HepG2 (cell line): ENCODE data around the gene CEP104. TPM values are rescaled to one million over a fixed set of nuclear protein-coding genes. Genes with fewer than 3 reads are reported as not detected.

Experiments
- AHR ChIP-seq: IDR thresholded peaks from 2 replicates; pipeline ENCODE4 v1.6.1; 2018; ENCODE audit warnings: missing genetic modification reagents, missing compliant biosample characterization
- ATF2 ChIP-seq: sonication (generic); formaldehyde crosslinking; IDR thresholded peaks from 2 replicates; pipeline ENCODE4 v1.4.0; 2020; ENCODE audit warnings: missing genetic modification reagents
- ELK4 ChIP-seq: sonication (generic); formaldehyde crosslinking; IDR thresholded peaks from 2 replicates; pipeline ENCODE4 v1.9.0; 2021; ENCODE audit warnings: missing genetic modification reagents, borderline replicate concordance
- MED8 ChIP-seq: sonication (generic); formaldehyde crosslinking; IDR thresholded peaks from 2 replicates; pipeline ENCODE4 v1.8.1; 2023; ENCODE audit warnings: mild to moderate bottlenecking, missing genetic modification reagents; ENCODE audit not compliant: insufficient replicate concordance
- PBX3 ChIP-seq: sonication (generic); formaldehyde crosslinking; IDR thresholded peaks from 2 replicates; pipeline ENCODE4 v1.8.1; 2023; ENCODE audit warnings: missing genetic modification reagents, inconsistent platforms, borderline replicate concordance
- RXRA ChIP-seq: sonication (generic); formaldehyde crosslinking; IDR thresholded peaks from 2 replicates; pipeline ENCODE4 v1.5.1; 2020; ENCODE audit warnings: missing genetic modification reagents
- SP4 ChIP-seq: sonication (generic); formaldehyde crosslinking; IDR thresholded peaks from 2 replicates; pipeline ENCODE4 v1.8.1; 2023; ENCODE audit warnings: mild to moderate bottlenecking, missing genetic modification reagents
- STAT5B ChIP-seq: sonication (generic); formaldehyde crosslinking; IDR thresholded peaks from 2 replicates; pipeline ENCODE4 v1.4.0; 2020; ENCODE audit warnings: missing genetic modification reagents
- ZBTB40 ChIP-seq, 2 experiments: fragments of 450-650 bp in 1 of 2; sonication (generic) in 1 of 2; formaldehyde crosslinking in 1 of 2; IDR thresholded peaks; 2 replicates each; pipeline versions ENCODE4 v1.6.1 to v1.8.0; 2016 to 2022; ENCODE audit warnings: antibody characterized with exemption in 1 of 2, mild to moderate bottlenecking in 1 of 2, missing genetic modification reagents in 1 of 2
- ZFP90 ChIP-seq: sonication (generic); formaldehyde crosslinking; IDR thresholded peaks from 2 replicates; pipeline ENCODE4 v1.8.0; 2022; ENCODE audit warnings: missing genetic modification reagents, mild to moderate bottlenecking, inconsistent platforms, borderline replicate concordance
- ZKSCAN5 ChIP-seq: sonication (generic); formaldehyde crosslinking; IDR thresholded peaks from 2 replicates; pipeline ENCODE4 v1.5.1; 2020; ENCODE audit warnings: mild to moderate bottlenecking, missing genetic modification reagents
- ZNF251 ChIP-seq: sonication (generic); formaldehyde crosslinking; IDR thresholded peaks from 2 replicates; pipeline ENCODE4 v1.9.0; 2021; ENCODE audit warnings: mild to moderate bottlenecking, missing genetic modification reagents
- ZNF317 ChIP-seq: sonication (generic); formaldehyde crosslinking; IDR thresholded peaks from 2 replicates; pipeline ENCODE4 v1.5.0; 2020; ENCODE audit warnings: mild to moderate bottlenecking, missing genetic modification reagents
- polyA plus RNA-seq, 8 experiments: library from polyadenylated mRNA; depleted of rRNA in 3 of 8; stranded (reverse) in 7 of 8; unstranded in 1 of 8; fragments of >200 nt; fragmentation: Illumina TruSeq in 4 of 8; extraction: Trizol in 4 of 8; gene quantifications; 2 replicates each; pipeline versions ENCODE4 v1.2.1 to v1.2.3, GENCODE V29; 2011 to 2016; ENCODE audit warnings: low read depth in 4 of 8, missing spikeins in 1 of 8, mixed read lengths in 1 of 8; ENCODE audit not compliant: insufficient read depth in 1 of 8
- total RNA-seq, 5 experiments: library from RNA; depleted of rRNA; stranded (reverse); fragments of >200 nt; fragmentation: Illumina TruSeq; extraction: Trizol; gene quantifications; 2 replicates each; pipeline ENCODE4 v1.2.3, GENCODE V29; 2016; ENCODE audit warnings: low read depth in 1 of 5
- TF ChIP-seq, protein P1 (sequence below): sonication (generic); formaldehyde crosslinking; IDR thresholded peaks from 2 replicates; pipeline ENCODE4 v1.5.0; 2020; ENCODE audit warnings: mild to moderate bottlenecking, missing genetic modification reagents

The CEP104 gene
- total and polyA plus RNA-seq, 2 of the 13 experiments (the other 11 are each of a cell fraction or from before 2014, with no cell fraction given): 20.4 to 30.1 TPM

DNA sequence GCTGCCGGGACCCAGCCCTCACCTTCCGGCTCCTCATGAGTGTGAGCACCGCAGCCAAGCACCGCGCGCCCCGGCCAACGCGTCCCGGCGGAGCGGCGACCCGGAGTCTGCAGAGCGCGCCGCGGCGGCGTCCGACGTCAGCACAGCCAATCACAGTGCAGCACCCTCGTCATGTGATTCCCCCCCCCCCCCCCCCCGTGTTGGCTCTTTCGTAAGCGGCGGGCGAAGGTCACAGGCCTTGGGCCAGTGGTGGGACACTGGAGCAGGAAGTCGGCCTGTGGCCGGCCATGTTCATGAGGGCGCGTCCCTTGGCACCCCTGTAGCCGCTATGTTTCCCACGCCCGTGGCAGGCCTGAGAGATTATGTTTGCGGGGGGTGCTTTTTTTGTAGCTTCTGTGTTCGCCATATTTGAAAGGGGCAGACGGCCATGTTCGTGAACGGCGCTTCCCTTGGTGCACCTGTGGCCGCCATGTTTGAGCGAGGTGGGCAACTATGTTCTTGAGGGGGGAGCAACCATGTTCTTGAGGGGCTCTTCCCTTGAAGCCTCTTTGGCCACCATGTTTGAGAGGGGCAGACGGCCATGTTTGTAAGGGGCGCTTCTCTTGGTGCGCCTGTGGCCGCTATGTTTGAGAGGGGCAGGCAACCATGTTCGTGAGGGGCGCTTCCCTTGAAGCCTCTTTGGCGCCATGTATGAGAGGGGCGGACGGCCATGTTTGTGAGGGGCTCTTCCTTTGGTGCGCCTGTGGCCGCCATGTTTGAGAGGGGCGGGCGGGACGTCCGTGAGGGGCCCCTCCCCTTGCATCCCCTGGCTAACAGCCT is 43.3 kb upstream of the CEP104 start, which contains the start of gene C1orf174 (continued):
- TF ChIP-seq ZNF317 (no peak; the same call in 1 of the 2 replicates), STAT5B (CRISPR knock-in tag) (no peak), MED8 (CRISPR knock-in tag) (no peak), ZBTB40 (IDR thresholded peaks at IDR 0.05) (no peak), ZBTB40 (CRISPR knock-in tag; IDR thresholded peaks at IDR 0.05) (peak; percentile 50; the same call in 1 of the 2 replicates), ZKSCAN5 (no peak), ATF2 (CRISPR knock-in tag) (no peak; the same call in 1 of the 2 replicates), ZNF251 (CRISPR knock-in tag) (no peak), AHR (CRISPR knock-in tag) (no peak), ZFP90 (CRISPR knock-in tag) (no peak), RXRA (CRISPR knock-in tag) (no peak), PBX3 (CRISPR knock-in tag) (no peak), SP4 (no peak), ELK4 (CRISPR knock-in tag) (no peak)
- TF ChIP-seq, protein P1, sequence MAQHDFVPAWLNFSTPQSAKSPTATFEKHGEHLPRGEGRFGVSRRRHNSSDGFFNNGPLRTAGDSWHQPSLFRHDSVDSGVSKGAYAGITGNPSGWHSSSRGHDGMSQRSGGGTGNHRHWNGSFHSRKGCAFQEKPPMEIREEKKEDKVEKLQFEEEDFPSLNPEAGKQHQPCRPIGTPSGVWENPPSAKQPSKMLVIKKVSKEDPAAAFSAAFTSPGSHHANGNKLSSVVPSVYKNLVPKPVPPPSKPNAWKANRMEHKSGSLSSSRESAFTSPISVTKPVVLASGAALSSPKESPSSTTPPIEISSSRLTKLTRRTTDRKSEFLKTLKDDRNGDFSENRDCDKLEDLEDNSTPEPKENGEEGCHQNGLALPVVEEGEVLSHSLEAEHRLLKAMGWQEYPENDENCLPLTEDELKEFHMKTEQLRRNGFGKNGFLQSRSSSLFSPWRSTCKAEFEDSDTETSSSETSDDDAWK (CRISPR knock-in tag): no peak
